Measurements from ENCODE around the gene PCCA. TPM values are rescaled to one million over a fixed set of nuclear protein-coding genes. Genes with fewer than 3 reads are reported as not detected.
"Not testable (repeated sequence)": the region's sequence is repeated elsewhere in the genome, so short reads cannot be mapped to it uniquely, and the experiment has no call there.

Gene PCCA
- total and polyA plus RNA-seq, 9 donors, result 23.5 to 62.4 (median 45.8) TPM

DNA sequence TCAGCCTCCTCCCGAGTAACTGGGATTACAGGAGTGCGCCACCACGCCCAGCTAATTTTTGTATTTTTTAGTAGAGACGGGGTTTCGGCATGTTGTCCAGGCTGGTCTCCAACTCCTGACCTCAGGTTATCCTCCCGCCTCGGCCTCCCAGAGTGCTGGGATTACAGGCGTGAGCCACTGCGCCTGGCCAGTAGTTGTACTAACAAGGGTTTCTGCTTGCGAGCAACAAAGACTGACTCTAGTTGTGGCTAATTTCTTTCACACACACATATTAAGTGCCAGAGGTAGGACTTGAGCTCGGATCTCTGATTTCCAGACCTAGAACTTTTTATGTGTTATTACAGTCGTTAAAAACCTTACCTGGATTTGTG is 635 bp upstream of the PCCA start:
- intact Hi-C loops (cut with DNase I), result loop anchor here in 1 of 4 donors (5.0 kb wide), 1 partner anchor 1511 kb away; the partner anchor contains the start of gene STK24
- WGBS, 3 donors, result 19 to 26% (median 26%) methylated on average over 12 of the region's 12 CpGs
- H3K27ac ChIP-seq, result no peak overlapping the region
- TF ChIP-seq, protein P1, sequence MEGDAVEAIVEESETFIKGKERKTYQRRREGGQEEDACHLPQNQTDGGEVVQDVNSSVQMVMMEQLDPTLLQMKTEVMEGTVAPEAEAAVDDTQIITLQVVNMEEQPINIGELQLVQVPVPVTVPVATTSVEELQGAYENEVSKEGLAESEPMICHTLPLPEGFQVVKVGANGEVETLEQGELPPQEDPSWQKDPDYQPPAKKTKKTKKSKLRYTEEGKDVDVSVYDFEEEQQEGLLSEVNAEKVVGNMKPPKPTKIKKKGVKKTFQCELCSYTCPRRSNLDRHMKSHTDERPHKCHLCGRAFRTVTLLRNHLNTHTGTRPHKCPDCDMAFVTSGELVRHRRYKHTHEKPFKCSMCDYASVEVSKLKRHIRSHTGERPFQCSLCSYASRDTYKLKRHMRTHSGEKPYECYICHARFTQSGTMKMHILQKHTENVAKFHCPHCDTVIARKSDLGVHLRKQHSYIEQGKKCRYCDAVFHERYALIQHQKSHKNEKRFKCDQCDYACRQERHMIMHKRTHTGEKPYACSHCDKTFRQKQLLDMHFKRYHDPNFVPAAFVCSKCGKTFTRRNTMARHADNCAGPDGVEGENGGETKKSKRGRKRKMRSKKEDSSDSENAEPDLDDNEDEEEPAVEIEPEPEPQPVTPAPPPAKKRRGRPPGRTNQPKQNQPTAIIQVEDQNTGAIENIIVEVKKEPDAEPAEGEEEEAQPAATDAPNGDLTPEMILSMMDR (IDR thresholded peaks at IDR 0.05), result no peak
- TF ChIP-seq POLR2A (IDR thresholded peaks at IDR 0.05), result no peak
- no peak for TF ChIP-seq EP300 (IDR thresholded peaks at IDR 0.05)
- H3K4me1 ChIP-seq (ENCODE audit: insufficient read depth), result peaks cover 5% of the 10 kb centered on the region
- peak overlapping the region; percentile 75 for H3K4me3 ChIP-seq
- peak in 2 of 5 donors; percentile 25 to 26 for DNase-seq
- no peaks in the 10 kb centered on the region for H3K9me3 ChIP-seq
- no peaks in the 10 kb centered on the region for H3K27me3 ChIP-seq
- H3K36me3 ChIP-seq, result no peaks in the 10 kb centered on the region

- H3K9me3 ChIP-seq, result no peaks in the 10 kb centered on the region
- intact Hi-C loops (cut with DNase I), result loop anchor here in 1 of 4 donors (5.0 kb wide), 1 partner anchor 1512 kb away; the partner anchor contains the start of gene STK24
- peak overlapping the region; percentile 75 for H3K4me3 ChIP-seq
- TF ChIP-seq EP300 (IDR thresholded peaks at IDR 0.05) (no peak), POLR2A (IDR thresholded peaks at IDR 0.05) (no peak)
- TF ChIP-seq, protein P1 (IDR thresholded peaks at IDR 0.05), result no peak
- H3K27me3 ChIP-seq, result no peaks in the 10 kb centered on the region
- peak overlapping the region in 1 of 2 donors; percentile 74 for H3K27ac ChIP-seq
- no peaks in the 10 kb centered on the region for H3K36me3 ChIP-seq
- 1 to 2% (median 1%) methylated on average over 13 of the region's 13 CpGs for WGBS, 3 donors
- H3K4me1 ChIP-seq (ENCODE audit: insufficient read depth), result peaks cover 5% of the 10 kb centered on the region
- DNase-seq, result no peak
Measured at GRCh38 chr13:100089465-100090032, 656 bp downstream of the PCCA start.

GRCh38 chr13:100090861-100091260 is 2.0 kb downstream of the PCCA start:
- WGBS, 3 donors, result 81 to 95% (median 84%) methylated on average over 1 of the region's 1 CpG
- Histone ChIP-seq H3K27me3 (no peaks in the 10 kb centered on the region), H3K4me3 (no peak overlapping the region), H3K4me1 (ENCODE audit: insufficient read depth) (peaks cover 9% of the 10 kb centered on the region), H3K27ac (no peak overlapping the region), H3K9me3 (no peaks in the 10 kb centered on the region), H3K36me3 (no peaks in the 10 kb centered on the region)
- intact Hi-C loops (cut with DNase I), result no loop called here
- no peak for TF ChIP-seq POLR2A (IDR thresholded peaks at IDR 0.05)
- TF ChIP-seq EP300 (IDR thresholded peaks at IDR 0.05), result no peak
- TF ChIP-seq, protein P1 (IDR thresholded peaks at IDR 0.05), result no peak
- no peak for DNase-seq

- TF ChIP-seq, protein P1 (IDR thresholded peaks at IDR 0.05), result no peak
- TF ChIP-seq POLR2A (IDR thresholded peaks at IDR 0.05) (no peak), EP300 (IDR thresholded peaks at IDR 0.05) (no peak)
- intact Hi-C loops (cut with DNase I), result no loop called here
- H3K4me1 ChIP-seq (ENCODE audit: insufficient read depth), result peaks cover 9% of the 10 kb centered on the region
- H3K4me3 ChIP-seq, result no peak overlapping the region
- H3K9me3 ChIP-seq, result no peaks in the 10 kb centered on the region
- DNase-seq, result no peak
- H3K27me3 ChIP-seq, result no peaks in the 10 kb centered on the region
- no peaks in the 10 kb centered on the region for H3K36me3 ChIP-seq
- 48 to 65% (median 58%) methylated on average over 2 of the region's 2 CpGs for WGBS, 3 donors
- no peak overlapping the region for H3K27ac ChIP-seq
Measured at GRCh38 chr13:100091391-100091790, 2.5 kb downstream of the PCCA start.

- H3K27me3 ChIP-seq; H3K4me3 ChIP-seq; H3K36me3 ChIP-seq; intact Hi-C loops (cut with DNase I); DNase-seq; H3K4me1 ChIP-seq (ENCODE audit: insufficient read depth); H3K27ac ChIP-seq; H3K9me3 ChIP-seq: not testable (repeated sequence)
- WGBS, 3 donors, result 83 to 97% (median 95%) methylated on average over 2 of the region's 2 CpGs
Measured at GRCh38 chr13:100092273-100092672, 3.4 kb downstream of the PCCA start.
